T-helper 2 cell treated with Interferon-gamma antibody and Interleukin-4, amounts not matched to agents 5 μg/mL and 100 μg/mL, for 36 hours (primary cell): ENCODE measurements around the gene RECK.
A peak's percentile ranks its signal among the peaks of the same experiment; 100 is the strongest.
"Not testable (repeated sequence)": the region's sequence is repeated elsewhere in the genome, so short reads cannot be mapped to it uniquely, and the experiment has no call there.

Experiments used
- DNase-seq: peaks from one replicate; pipeline ENCODE4 v3.0.0; 2021; ENCODE audit warnings: low spot score
- H3K27ac Mint-ChIP-seq: one replicate; pipeline ENCODE4 v1.8.0; 2021; ENCODE audit warnings: mild to moderate bottlenecking, mixed read lengths
- H3K27me3 Mint-ChIP-seq: one replicate; pipeline ENCODE4 v1.8.0; 2021; ENCODE audit warnings: low read depth, mixed read lengths
- H3K36me3 Mint-ChIP-seq: one replicate; pipeline ENCODE4 v1.8.0; 2021; ENCODE audit warnings: low read depth, mixed read lengths
- H3K4me1 Mint-ChIP-seq: one replicate; pipeline ENCODE4 v1.8.0; 2021; ENCODE audit warnings: low read depth, mixed read lengths
- H3K4me3 Mint-ChIP-seq: one replicate; pipeline ENCODE4 v1.8.0; 2022; ENCODE audit warnings: mild to moderate bottlenecking, moderate library complexity, mixed read lengths
- H3K9me3 Mint-ChIP-seq: one replicate; pipeline ENCODE4 v1.8.0; 2021; ENCODE audit warnings: mixed read lengths

The RECK gene

DNA sequence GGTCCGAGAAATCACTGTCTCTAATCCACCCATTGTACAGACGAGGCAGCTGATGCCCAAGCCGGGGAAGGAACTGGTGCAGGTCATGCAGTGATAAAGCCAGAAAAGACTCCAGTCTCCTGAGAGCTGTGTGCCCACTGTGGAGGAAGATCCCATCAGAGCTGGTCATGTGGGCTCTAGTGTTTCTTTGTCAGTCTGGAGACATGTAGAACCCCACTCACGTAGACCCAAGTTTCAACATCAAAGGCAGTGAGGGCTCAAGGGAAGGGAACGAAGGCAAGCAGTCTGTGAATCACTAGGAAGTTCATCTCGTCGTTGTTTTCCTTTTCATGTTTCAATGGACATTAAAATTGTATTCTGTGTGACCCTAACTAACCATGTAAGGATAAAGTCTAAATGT is 85.3 kb downstream of the RECK start:
- H3K27me3 Mint-ChIP-seq = no peaks in the 10 kb centered on the region
- no peak for DNase-seq
- H3K27ac Mint-ChIP-seq = no peak overlapping the region
- no peak overlapping the region for H3K4me3 Mint-ChIP-seq
- H3K4me1 Mint-ChIP-seq = peaks cover 7% of the 10 kb centered on the region
- peaks cover 6% of the 10 kb centered on the region for H3K36me3 Mint-ChIP-seq
- H3K9me3 Mint-ChIP-seq = no peaks in the 10 kb centered on the region

GRCh38 chr9:36123515-36123914 is 86.8 kb downstream of the RECK start:
- Mint-ChIP-seq H3K36me3 (peaks cover 3% of the 10 kb centered on the region), H3K27me3 (no peaks in the 10 kb centered on the region), H3K4me1 (peaks cover 19% of the 10 kb centered on the region), H3K27ac (no peak overlapping the region), H3K9me3 (no peaks in the 10 kb centered on the region), H3K4me3 (no peak overlapping the region)
- DNase-seq = no peak

- Mint-ChIP-seq H3K4me1 (peaks cover 19% of the 10 kb centered on the region), H3K27me3 (no peaks in the 10 kb centered on the region), H3K36me3 (peaks cover 3% of the 10 kb centered on the region), H3K27ac (no peak overlapping the region), H3K4me3 (no peak overlapping the region), H3K9me3 (no peaks in the 10 kb centered on the region)
- DNase-seq = no peak
Observed at GRCh38 chr9:36125062-36125855, 88.5 kb downstream of the RECK start.

DNA sequence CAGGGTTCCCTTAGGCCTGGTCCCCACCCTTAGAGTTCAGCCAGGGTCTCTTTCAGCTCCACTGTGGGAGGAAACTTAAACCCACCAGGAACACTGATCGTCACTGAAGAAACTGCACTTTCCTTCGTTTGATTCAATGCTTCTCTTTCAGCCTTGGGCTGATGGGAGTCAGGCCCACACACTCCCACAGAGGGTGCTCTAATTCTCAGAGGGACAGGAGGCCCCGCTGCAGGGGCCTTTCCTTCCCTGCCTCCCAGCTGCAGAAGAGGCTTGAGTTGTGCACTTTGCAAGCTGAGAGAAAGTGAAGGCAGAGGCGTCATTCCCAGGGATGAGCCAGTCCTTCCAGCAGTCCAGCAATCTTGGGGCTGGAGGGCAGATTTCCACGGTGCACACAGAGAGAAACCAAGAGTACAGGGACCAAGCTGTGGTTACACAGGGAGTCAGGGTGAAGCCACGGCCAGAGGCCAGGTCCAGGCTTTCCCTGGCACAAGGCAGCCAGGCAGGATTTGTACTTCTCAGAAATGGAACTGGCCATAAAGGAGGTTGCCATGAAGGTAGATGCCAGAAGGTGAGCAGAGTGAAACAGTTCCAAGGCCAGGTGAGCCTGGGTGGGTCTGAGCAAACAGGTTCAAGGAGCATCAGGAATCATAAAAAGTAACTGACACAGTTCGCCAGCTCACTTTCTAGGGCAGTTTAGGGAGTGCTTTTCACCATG is 89.5 kb downstream of the RECK start:
- Mint-ChIP-seq H3K27ac (no peak overlapping the region), H3K36me3 (peaks cover 3% of the 10 kb centered on the region), H3K27me3 (no peaks in the 10 kb centered on the region), H3K9me3 (no peaks in the 10 kb centered on the region), H3K4me1 (peaks cover 19% of the 10 kb centered on the region), H3K4me3 (no peak overlapping the region)
- no peak for DNase-seq

DNA sequence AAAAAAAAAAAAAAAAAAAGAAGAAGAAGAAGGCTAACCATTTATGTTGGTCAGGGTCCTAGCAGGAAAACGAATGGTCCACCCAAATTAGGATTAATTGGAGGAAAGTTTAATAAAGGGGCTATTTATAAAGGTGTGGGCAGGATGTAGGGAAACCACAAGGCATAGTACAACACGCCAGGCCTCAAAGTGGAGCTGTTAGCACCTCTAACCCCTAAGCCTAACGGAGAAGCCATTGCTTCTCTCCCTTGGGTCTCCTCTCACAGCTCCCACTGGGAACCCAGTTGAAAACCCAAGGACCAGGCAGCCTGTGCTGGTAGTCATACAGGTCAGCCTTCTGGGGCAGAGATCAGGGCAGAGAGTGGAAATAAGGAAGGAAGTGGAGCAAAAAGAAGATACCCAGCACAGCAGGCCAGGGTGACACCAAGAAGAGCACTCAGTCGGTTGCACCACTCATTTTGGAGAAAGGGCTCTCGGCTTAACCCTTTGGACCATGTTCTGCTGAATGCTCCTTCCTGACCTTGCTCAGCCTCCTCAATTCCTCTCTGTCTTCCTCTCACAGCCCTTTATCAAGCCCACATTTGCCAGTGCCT is 91.0 kb downstream of the RECK start:
- no peaks in the 10 kb centered on the region for H3K9me3 Mint-ChIP-seq
- H3K36me3 Mint-ChIP-seq = peaks cover 2% of the 10 kb centered on the region
- DNase-seq = no peak
- H3K27ac Mint-ChIP-seq = no peak overlapping the region
- no peak overlapping the region for H3K4me3 Mint-ChIP-seq
- peaks cover 6% of the 10 kb centered on the region for H3K27me3 Mint-ChIP-seq
- H3K4me1 Mint-ChIP-seq = peaks cover 19% of the 10 kb centered on the region

DNA sequence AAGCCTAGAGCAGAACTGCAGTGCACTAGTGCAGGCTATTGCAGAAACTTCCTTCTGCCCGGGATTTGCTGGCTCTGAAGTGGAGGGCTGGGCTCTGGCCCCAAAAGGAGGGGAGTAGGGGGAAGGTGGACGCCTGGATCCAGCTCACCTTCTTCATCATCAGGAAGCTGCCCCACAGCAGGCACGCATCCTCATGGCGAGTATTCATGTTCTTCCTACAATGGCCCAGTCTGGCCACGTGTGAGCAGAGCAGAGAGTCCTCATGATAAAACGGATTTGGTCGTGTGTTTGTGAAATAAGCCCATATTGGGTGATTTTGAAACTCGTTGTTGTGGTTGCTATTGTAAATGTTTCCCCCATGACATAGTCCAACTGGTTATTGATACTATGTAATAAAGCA is 91.6 kb downstream of the RECK start:
- Mint-ChIP-seq H3K27me3 (peaks cover 8% of the 10 kb centered on the region), H3K27ac (no peak overlapping the region), H3K4me3 (no peak overlapping the region), H3K9me3 (no peaks in the 10 kb centered on the region), H3K4me1 (peaks cover 19% of the 10 kb centered on the region), H3K36me3 (no peaks in the 10 kb centered on the region)
- no peak for DNase-seq

GRCh38 chr9:36129139-36129538 is 92.4 kb downstream of the RECK start:
- DNase-seq = no peak
- H3K27me3 Mint-ChIP-seq = peaks cover 13% of the 10 kb centered on the region
- no peaks in the 10 kb centered on the region for H3K36me3 Mint-ChIP-seq
- H3K4me1 Mint-ChIP-seq = peaks cover 19% of the 10 kb centered on the region
- no peak overlapping the region for H3K27ac Mint-ChIP-seq
- no peak overlapping the region for H3K4me3 Mint-ChIP-seq
- H3K9me3 Mint-ChIP-seq = no peaks in the 10 kb centered on the region

DNA sequence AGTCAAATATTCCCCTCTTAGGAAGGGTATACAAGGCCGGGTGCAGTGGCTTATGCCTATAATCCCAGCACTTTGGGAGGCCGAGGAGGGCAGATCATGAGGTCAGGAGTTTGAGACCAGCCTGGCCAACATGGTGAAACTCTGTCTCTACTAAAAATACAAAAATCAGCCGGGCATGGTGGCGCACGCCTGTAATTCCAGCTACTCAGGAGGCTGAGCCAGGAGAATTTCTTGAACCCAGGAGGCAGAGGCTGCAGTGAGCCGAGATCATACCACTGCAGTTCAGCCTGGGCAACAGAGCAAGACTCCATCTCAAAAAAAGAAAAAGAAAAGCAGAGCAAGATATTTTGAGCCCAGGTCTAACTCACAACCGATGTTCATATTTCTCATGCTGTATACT is 95.0 kb downstream of the RECK start:
- not testable (repeated sequence) for H3K4me3 Mint-ChIP-seq, H3K27ac Mint-ChIP-seq, DNase-seq, H3K36me3 Mint-ChIP-seq, H3K9me3 Mint-ChIP-seq
- Mint-ChIP-seq H3K27me3 (peaks cover 27% of the 10 kb centered on the region), H3K4me1 (peaks cover 18% of the 10 kb centered on the region)

- no peak overlapping the region for H3K27ac Mint-ChIP-seq
- peaks cover 27% of the 10 kb centered on the region for H3K27me3 Mint-ChIP-seq
- no peak for DNase-seq
- H3K4me1 Mint-ChIP-seq = peaks cover 14% of the 10 kb centered on the region
- no peak overlapping the region for H3K4me3 Mint-ChIP-seq
- H3K9me3 Mint-ChIP-seq = no peaks in the 10 kb centered on the region
- H3K36me3 Mint-ChIP-seq = no peaks in the 10 kb centered on the region
Observed at GRCh38 chr9:36132086-36132485, 95.4 kb downstream of the RECK start.

GRCh38 chr9:36134761-36135505 is 98.2 kb downstream of the RECK start:
- Mint-ChIP-seq H3K4me3 (no peak overlapping the region), H3K36me3 (peaks cover 15% of the 10 kb centered on the region), H3K27ac (no peak overlapping the region), H3K4me1 (peaks cover 27% of the 10 kb centered on the region), H3K9me3 (no peaks in the 10 kb centered on the region), H3K27me3 (peaks cover 31% of the 10 kb centered on the region)
- no peak for DNase-seq

- peaks cover 36% of the 10 kb centered on the region for H3K4me1 Mint-ChIP-seq
- H3K9me3 Mint-ChIP-seq = no peaks in the 10 kb centered on the region
- H3K27me3 Mint-ChIP-seq = peaks cover 31% of the 10 kb centered on the region
- H3K4me3 Mint-ChIP-seq = peak overlapping the region; percentile 84
- H3K36me3 Mint-ChIP-seq = peaks cover 20% of the 10 kb centered on the region
- peak overlapping the region; percentile 57 for H3K27ac Mint-ChIP-seq
- DNase-seq = no peak
Observed at GRCh38 chr9:36135741-36136271, 99.1 kb downstream of the RECK start.

DNA sequence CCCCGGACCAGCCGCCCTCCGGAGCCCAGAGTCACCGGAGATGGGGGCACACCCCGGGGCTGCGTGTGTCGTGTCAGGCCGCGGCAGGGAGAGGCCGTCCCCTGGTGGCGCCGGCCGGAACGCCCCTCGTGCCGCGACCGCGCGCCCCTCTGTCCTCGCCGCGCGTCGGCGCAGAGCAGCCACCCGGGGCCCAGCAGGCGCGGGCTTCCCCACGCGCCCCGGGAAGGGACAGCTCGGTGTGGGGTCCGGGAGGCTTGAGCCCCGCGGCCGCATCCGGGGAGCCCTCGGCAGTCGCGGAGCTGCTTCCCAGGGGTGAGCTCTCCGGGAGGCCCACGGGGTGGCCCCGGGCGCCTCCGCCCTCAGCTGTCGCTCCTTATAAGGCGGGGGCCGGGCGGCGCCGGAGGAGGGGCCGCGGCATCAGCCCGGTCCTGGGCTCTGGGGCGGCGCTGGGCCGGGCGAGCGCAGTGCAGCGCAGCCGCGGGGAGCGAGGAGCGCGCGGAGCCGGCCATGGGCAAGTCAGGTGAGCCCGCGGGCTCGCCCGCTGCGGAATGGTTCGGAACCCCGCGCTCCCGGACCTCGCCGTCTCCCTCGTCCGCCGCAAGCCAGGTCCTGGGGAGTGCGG is 99.7 kb downstream of the RECK start, which contains the start of gene GLIPR2:
TSS of gene GLIPR2 (plus strand) at position 462 of the 622 bp plus-strand sequence. CDS start at position 508, 46 bp downstream.
- Mint-ChIP-seq H3K9me3 (no peaks in the 10 kb centered on the region), H3K27me3 (peaks cover 31% of the 10 kb centered on the region), H3K4me3 (peak within 1 kb of the TSS; percentile 88), H3K4me1 (peaks cover 41% of the 10 kb centered on the region), H3K27ac (peak within 1 kb of the TSS; percentile 76), H3K36me3 (peaks cover 23% of the 10 kb centered on the region)
- DNase-seq = peak; percentile 86

GRCh38 chr9:36136894-36137391 is 100.2 kb downstream of the RECK start:
- no peak for DNase-seq
- Mint-ChIP-seq H3K9me3 (no peaks in the 10 kb centered on the region), H3K36me3 (peaks cover 24% of the 10 kb centered on the region), H3K4me3 (peak overlapping the region; percentile 88), H3K27me3 (peaks cover 30% of the 10 kb centered on the region), H3K27ac (peak overlapping the region; percentile 76), H3K4me1 (peaks cover 45% of the 10 kb centered on the region)
